Subcutaneous adipose tissue (tissue), 4 donors: ENCODE results near the gene DCBLD1. TPM values are rescaled to one million over a fixed set of nuclear protein-coding genes. Genes with fewer than 3 reads are reported as not detected.

Experiments used
- total RNA-seq, 4 donors: library from RNA; depleted of rRNA; stranded (reverse); fragments of >200 nt; gene quantifications; one replicate each; pipeline ENCODE4 v1.1.0, GENCODE V29; 2016
- TF ChIP-seq, protein P1 (sequence below): fragments of 450-650 bp; IDR thresholded peaks from one replicate; pipeline ENCODE4 v1.5.1; 2016; ENCODE audit warnings: low read depth, mild to moderate bottlenecking, control low read depth, antibody characterized with exemption, moderate library complexity

Gene DCBLD1
- total RNA-seq, 4 donors from 2014 or later, result 8.8 to 22.2 (median 18.6) TPM

GRCh38 chr6:117509021-117509420 is 26.5 kb downstream of the DCBLD1 start:
- TF ChIP-seq, protein P1, sequence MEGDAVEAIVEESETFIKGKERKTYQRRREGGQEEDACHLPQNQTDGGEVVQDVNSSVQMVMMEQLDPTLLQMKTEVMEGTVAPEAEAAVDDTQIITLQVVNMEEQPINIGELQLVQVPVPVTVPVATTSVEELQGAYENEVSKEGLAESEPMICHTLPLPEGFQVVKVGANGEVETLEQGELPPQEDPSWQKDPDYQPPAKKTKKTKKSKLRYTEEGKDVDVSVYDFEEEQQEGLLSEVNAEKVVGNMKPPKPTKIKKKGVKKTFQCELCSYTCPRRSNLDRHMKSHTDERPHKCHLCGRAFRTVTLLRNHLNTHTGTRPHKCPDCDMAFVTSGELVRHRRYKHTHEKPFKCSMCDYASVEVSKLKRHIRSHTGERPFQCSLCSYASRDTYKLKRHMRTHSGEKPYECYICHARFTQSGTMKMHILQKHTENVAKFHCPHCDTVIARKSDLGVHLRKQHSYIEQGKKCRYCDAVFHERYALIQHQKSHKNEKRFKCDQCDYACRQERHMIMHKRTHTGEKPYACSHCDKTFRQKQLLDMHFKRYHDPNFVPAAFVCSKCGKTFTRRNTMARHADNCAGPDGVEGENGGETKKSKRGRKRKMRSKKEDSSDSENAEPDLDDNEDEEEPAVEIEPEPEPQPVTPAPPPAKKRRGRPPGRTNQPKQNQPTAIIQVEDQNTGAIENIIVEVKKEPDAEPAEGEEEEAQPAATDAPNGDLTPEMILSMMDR, result no peak

DNA sequence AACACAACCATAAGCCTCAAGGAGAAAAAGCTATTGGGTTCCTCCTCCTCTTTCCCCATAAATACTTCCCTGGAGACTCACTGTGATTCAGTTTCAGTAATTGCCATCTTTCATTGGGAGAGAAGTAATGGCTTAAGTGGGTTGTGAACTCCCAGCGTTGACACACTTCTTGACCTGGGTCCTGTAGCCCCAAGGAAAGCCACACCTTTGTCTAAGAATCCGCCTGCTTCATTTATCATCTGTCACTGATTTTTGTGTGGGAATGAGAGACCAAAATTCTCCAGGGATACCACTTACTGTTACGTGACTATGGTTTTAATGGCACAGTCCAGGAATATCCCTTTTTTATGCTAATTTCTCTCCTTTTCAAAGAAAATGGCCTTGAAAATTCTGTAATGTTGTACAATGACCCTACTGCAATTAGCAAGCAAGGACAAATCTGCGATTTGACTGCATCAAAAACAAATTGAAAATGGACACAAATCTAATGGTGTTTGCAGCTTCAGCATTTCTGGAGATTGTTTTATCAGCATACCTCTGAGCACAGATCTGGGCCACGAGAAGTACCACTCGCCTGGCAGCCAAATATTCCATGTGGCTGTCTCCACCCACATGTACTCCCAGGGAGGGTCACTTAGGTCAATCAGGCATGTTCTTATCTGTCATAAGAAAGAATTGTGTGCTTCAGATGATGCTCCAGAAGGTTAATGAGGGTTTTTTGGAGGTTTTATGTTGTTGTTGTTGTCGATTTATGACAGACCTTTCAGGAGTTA is 29.8 kb downstream of the DCBLD1 start:
- TF ChIP-seq, protein P1, result no peak

GRCh38 chr6:117512987-117513573 is 30.6 kb downstream of the DCBLD1 start:
- TF ChIP-seq, protein P1, result no peak

GRCh38 chr6:117513778-117514365 is 31.4 kb downstream of the DCBLD1 start:
- TF ChIP-seq, protein P1, result no peak

DNA sequence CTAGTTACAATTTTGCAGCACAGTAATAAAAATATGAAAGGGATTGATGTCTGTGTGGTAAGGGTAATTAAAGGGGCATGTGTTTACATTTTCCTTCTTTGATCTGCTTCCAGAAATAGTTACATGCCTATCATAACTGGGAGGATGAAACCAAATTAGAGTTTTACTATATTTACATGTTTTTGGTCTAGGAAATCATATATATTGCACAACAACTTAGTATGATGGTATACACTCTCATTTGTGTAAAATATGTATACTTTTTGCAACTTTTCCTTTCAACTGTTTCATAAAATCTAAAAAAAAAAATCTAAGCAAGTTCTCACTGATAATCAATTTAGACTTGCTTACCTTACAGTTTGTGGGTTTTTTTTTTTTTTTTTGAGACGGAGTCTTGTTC is 32.2 kb downstream of the DCBLD1 start:
- TF ChIP-seq, protein P1, result no peak

DNA sequence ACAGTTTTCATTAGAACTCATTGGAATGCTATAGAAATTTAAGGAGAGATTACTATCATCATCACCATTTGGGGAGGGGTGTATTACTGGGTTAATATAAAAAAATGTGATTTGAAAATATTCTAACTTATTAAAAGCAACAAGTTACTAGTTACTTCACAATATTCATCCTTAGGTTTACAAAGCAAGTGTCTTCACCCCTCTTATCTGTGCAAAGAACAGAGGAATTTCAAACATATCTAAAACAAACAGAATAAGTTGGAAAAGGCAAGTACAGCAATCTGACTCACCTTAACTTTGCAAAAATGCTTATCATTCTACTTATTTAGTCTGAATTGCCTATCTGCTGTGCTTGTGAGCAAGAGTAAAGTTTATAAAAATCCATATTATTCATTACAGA is 32.9 kb downstream of the DCBLD1 start:
- TF ChIP-seq, protein P1, result no peak

DNA sequence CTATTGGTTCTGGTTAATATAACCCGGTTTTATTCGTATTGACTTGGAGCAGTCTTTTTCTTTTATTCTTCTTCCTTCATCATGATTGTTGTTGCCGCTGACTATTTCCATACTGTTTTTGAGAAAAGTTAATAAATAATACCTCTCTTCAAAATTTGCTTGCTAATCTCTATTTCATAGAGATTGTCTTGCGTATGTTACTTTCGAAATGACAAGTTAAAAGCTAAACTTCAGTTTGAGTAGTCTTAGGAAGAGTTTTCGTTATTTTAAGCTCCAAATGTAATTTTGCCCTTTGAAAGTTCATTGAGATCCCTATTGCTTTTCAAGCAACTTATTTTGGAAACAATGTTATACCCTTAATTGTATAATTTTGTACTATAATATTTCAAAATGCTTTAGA is 36.4 kb downstream of the DCBLD1 start:
- TF ChIP-seq, protein P1, result no peak
